Measurements from ENCODE around the gene ERCC6L2.

- TF ChIP-seq CTCF (IDR thresholded peaks at IDR 0.05; ENCODE audit: low read depth, low read length) (no peak), EZH2phosphoT487 (IDR thresholded peaks at IDR 0.05; ENCODE audit: low read depth) (no peak)
Measured at GRCh38 chr9:96015876-96016686, 140.6 kb downstream of the ERCC6L2 start.
